ENCODE data around the gene ASXL1.

ASXL1 gene

DNA sequence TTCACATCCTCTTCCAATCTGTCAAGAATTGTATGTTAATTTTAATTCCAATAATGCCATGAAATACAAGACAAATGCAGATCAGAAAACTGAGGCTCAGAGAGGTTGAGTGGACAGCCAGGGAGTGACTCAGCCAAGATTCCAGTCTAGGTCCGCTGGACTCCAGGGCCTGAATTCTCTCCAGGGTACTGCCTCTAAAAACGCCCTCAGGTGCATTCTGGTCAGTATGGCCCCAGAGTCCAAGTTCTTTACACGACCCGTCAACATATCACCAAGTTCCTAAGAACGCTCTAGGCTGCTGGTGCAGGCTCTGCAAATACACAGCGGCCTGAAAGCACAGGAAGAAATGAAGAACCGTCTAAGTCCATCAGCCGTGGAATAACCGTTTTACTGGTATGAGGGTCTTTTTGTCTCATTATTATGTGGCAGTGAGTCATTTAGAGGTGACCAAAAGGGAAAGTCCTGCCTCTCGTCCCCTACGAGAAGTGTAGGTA, 709 bp upstream of the ASXL1 start:
- Histone ChIP-seq H3K27ac (peak overlapping the region; percentile 97 to 100 (median 99)), H4K20me1 (peaks cover 28 to 35% (median 34%) of the 10 kb centered on the region in 11 experiments; a peak in 21 of 22 replicates), H3K36me3 (peaks cover 0 to 19% (median 7%) of the 10 kb centered on the region in 11 experiments; a peak in 7 of 22 replicates), H3K4me2 (peak overlapping the region; percentile 75 to 97 (median 89)), H3K4me3 (peak overlapping the region; percentile 70 to 95 (median 82)), H3K9ac (peak overlapping the region; percentile 96 to 100 (median 99)), H3K4me1 (peaks cover 42 to 55% (median 49%) of the 10 kb centered on the region in 10 experiments), H3K9me3 (replicated peaks in 1 of 11) (no peaks in the 10 kb centered on the region), H3K27me3 (no peaks in the 10 kb centered on the region)
- no peak for TF ChIP-seq Cebpa-rat (IDR thresholded peaks at IDR 0.05)

DNA sequence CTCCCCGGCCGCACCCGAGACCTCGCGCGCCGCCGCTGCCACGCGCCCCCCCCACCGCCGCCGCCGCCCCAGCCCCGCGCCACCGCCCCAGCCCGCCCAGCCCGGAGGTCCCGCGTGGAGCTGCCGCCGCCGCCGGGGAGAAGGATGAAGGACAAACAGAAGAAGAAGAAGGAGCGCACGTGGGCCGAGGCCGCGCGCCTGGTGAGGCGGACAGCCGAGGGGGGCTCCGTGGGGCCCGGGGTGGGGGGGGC, 426 bp downstream of the ASXL1 start:
- peak overlapping the region; percentile 96 to 100 (median 99) for H3K9ac ChIP-seq
- no peaks in the 10 kb centered on the region for H3K9me3 ChIP-seq (replicated peaks in 1 of 11)
- peaks cover 40 to 47% (median 46%) of the 10 kb centered on the region in 11 experiments for H4K20me1 ChIP-seq
- no peaks in the 10 kb centered on the region for H3K27me3 ChIP-seq
- H3K4me2 ChIP-seq, result peak overlapping the region in 1 of 11 experiments; percentile 59; a peak in 1 of 22 replicates
- H3K4me1 ChIP-seq, result peaks cover 50 to 65% (median 60%) of the 10 kb centered on the region in 10 experiments
- H3K4me3 ChIP-seq, result peak overlapping the region; percentile 70 to 95 (median 82)
- TF ChIP-seq Cebpa-rat (IDR thresholded peaks at IDR 0.05), result no peak
- H3K27ac ChIP-seq, result peak overlapping the region; percentile 97 to 100 (median 99)
- H3K36me3 ChIP-seq, result peaks cover 0 to 20% (median 7%) of the 10 kb centered on the region in 11 experiments; a peak in 7 of 22 replicates

DNA sequence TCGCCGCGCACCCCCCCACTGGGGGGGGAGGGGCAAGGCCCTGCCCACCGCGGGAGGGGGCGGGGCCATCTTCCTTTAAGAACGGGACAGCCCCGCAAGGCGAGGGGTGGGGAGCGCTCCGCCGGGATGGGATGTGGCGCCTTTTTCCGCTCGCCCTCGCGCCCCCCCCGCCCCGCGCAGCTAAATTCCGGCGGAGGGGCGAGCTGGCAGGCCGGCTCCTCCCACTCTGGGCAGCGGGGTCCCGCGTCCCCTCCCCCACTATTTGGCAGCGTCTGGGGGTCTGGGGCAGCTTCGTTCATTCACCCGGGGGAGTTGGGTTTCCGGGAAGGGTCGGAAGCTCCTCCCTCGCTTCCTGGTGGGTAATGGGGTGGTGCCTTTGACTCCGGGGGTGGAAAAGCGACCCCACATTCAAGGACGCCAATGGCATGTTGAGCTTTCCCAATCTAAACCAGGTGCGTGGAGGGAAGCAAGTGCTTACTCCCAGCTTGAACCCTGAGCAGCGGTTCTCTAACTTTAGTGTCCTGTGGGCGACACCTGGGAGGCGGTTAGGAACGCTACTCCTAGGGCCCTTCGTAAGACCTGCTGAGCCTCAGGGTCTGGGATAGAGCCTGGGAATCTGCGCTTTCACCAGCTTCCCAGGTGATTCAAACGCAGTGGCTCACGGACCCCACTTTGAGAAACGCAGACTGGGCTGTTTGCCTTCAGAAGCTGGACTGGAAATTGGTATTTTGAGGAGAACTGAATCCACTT, 927 bp downstream of the ASXL1 start:
- Histone ChIP-seq H3K9me3 (replicated peaks in 1 of 11) (no peaks in the 10 kb centered on the region), H3K4me3 (peak overlapping the region; percentile 70 to 95 (median 82)), H3K27me3 (no peaks in the 10 kb centered on the region), H3K4me1 (peaks cover 55 to 70% (median 65%) of the 10 kb centered on the region in 10 experiments), H3K36me3 (peaks cover 0 to 25% (median 7%) of the 10 kb centered on the region in 11 experiments; a peak in 7 of 22 replicates), H4K20me1 (peaks cover 45 to 52% (median 51%) of the 10 kb centered on the region in 11 experiments), H3K4me2 (peak overlapping the region; percentile 85 to 97 (median 91)), H3K27ac (peak overlapping the region; percentile 97 to 100 (median 99)), H3K9ac (peak overlapping the region; percentile 96 to 100 (median 99))
- no peak for TF ChIP-seq Cebpa-rat (IDR thresholded peaks at IDR 0.05)

DNA sequence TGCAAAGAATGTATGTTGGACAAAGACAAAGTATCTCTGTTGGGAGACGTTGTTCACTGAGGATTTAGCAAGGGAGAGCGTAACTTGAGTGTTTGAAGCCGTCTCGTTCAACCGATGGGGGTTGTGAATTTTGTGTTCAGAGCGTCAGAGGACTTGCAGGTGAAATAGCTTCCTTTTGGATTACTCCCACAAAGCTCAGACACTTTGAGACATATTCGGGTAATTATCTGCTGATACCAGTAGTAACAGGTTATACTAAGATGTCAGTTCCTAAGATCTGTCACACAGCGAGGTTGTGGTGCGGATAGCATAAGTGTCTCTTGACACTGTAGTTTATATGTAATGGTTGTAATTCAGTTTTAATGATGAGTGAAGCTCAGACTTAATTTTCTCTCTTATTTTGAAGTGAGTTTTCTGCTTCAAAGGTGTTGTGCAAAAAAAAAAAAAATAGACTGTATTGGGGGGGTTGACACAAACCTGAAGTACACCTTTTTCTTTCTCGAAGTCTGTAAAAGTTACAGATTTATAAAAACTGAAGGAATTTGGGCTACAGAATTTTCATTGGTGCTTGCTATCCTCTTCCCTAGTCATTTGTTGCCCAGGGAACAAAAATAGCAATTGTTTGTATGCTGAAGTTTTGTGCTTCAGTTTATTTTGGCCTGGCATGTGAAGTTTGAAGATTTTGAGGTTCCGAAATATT, 1.7 kb downstream of the ASXL1 start:
- peaks cover 52 to 59% (median 58%) of the 10 kb centered on the region in 11 experiments for H4K20me1 ChIP-seq
- H3K9ac ChIP-seq, result peak overlapping the region; percentile 96 to 100 (median 99)
- TF ChIP-seq Cebpa-rat (IDR thresholded peaks at IDR 0.05), result no peak
- peak overlapping the region; percentile 97 to 100 (median 99) for H3K27ac ChIP-seq
- H3K9me3 ChIP-seq (replicated peaks in 1 of 11), result no peaks in the 10 kb centered on the region
- peaks cover 60 to 76% (median 72%) of the 10 kb centered on the region in 10 experiments for H3K4me1 ChIP-seq
- H3K36me3 ChIP-seq, result peaks cover 0 to 28% (median 8%) of the 10 kb centered on the region in 11 experiments; a peak in 9 of 22 replicates
- peak overlapping the region; percentile 70 to 95 (median 82) for H3K4me3 ChIP-seq
- no peaks in the 10 kb centered on the region for H3K27me3 ChIP-seq
- H3K4me2 ChIP-seq, result peak overlapping the region; percentile 85 to 97 (median 91)

DNA sequence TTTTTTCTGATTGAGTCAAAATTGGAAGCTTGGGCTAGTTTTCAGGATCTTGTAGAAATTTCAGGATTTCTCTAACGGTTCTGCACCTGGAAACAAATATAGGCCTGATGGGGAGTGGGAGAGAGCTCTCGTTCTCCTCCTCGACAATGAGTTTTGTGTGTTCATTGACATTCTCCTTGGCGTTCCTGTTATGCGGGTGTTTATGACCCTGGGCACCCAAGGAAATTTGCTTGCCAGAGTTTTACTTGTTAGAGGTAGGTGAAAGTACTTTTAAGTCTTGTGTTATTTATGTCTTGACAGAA, 2.2 kb downstream of the ASXL1 start:
- peak overlapping the region in 7 of 11 experiments; percentile 2 to 100 (median 99); a peak in 8 of 22 replicates for H3K27ac ChIP-seq

DNA sequence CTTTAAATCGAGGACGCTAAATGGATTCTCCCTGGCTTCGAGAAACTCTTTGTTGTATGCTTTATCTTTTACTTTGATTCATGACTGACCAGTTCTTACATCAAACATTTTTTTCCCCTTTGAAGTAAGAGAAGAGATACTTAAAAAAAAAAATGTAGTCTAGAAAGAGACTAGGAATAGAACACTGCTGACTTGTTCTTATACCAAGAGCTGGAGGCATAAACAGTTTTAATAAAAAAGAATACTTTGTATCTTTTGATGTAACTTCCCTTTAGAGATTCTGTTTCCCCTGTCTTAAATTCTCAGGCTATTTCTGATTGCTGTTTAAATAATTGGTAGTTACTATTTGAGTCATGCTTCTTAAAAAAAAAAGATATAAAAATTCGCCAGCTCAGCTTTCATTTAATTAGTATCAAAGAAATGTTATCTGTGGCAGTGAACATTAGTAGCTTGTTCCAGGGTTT, 4.8 kb downstream of the ASXL1 start:
- Histone ChIP-seq H3K9ac (peak overlapping the region in 3 of 11 experiments; percentile 8 to 44 (median 40); a peak in 3 of 22 replicates), H3K4me2 (peak overlapping the region; percentile 85 to 97 (median 91)), H3K4me1 (peaks cover 64 to 88% (median 77%) of the 10 kb centered on the region in 10 experiments), H3K27me3 (no peaks in the 10 kb centered on the region), H3K36me3 (peaks cover 7 to 59% (median 30%) of the 10 kb centered on the region in 11 experiments; a peak in 20 of 22 replicates), H4K20me1 (peaks cover 83 to 90% (median 89%) of the 10 kb centered on the region in 11 experiments), H3K4me3 (no peak overlapping the region), H3K9me3 (replicated peaks in 1 of 11) (no peaks in the 10 kb centered on the region), H3K27ac (peak overlapping the region in 4 of 11 experiments; percentile 8 to 29 (median 10); a peak in 2 of 22 replicates)
- no peak for TF ChIP-seq Cebpa-rat (IDR thresholded peaks at IDR 0.05)

More for the DNA sequence above, 2.2 kb downstream of the ASXL1 start:
- H3K9ac ChIP-seq, result peak overlapping the region; percentile 96 to 100 (median 99); a peak in 20 of 22 replicates
- peak overlapping the region; percentile 70 to 95 (median 82); a peak in 19 of 20 replicates for H3K4me3 ChIP-seq
- peaks cover 57 to 64% (median 63%) of the 10 kb centered on the region in 11 experiments for H4K20me1 ChIP-seq
- no peaks in the 10 kb centered on the region for H3K9me3 ChIP-seq (replicated peaks in 1 of 11)
- no peak for TF ChIP-seq Cebpa-rat (IDR thresholded peaks at IDR 0.05)
- no peaks in the 10 kb centered on the region for H3K27me3 ChIP-seq
- peaks cover 62 to 79% (median 75%) of the 10 kb centered on the region in 10 experiments for H3K4me1 ChIP-seq
- H3K4me2 ChIP-seq, result peak overlapping the region; percentile 85 to 97 (median 91)
- H3K36me3 ChIP-seq, result peaks cover 0 to 33% (median 13%) of the 10 kb centered on the region in 11 experiments; a peak in 9 of 22 replicates

DNA sequence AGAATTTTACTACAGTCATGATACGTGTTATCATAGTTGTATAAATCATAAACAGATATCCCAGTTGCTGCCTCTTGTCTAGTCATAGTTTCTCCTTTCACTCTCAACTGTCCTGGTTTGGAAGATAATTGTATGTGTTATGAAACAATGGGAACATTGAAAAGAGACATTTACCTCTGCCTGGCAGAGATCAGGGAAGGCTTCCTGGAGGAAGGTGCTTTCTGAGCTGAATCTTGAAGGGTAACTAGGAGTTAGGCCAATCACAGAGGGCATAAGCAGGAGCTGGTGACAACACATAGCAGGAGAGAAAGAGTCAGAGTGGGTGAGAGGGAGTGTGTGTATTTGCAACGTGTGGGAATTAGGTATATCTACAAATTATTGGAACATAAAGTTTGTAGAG, 5.4 kb downstream of the ASXL1 start:
- peaks cover 88 to 96% (median 95%) of the 10 kb centered on the region in 11 experiments for H4K20me1 ChIP-seq
- peak overlapping the region; percentile 9 to 93 (median 90); a peak in 16 of 22 replicates for H3K4me2 ChIP-seq
- no peak for TF ChIP-seq Cebpa-rat (IDR thresholded peaks at IDR 0.05)
- H3K27me3 ChIP-seq, result no peaks in the 10 kb centered on the region
- peaks cover 7 to 65% (median 33%) of the 10 kb centered on the region in 11 experiments; a peak in 20 of 22 replicates for H3K36me3 ChIP-seq
- no peaks in the 10 kb centered on the region for H3K9me3 ChIP-seq (replicated peaks in 1 of 11)
- no peak overlapping the region for H3K9ac ChIP-seq
- peaks cover 70 to 94% (median 81%) of the 10 kb centered on the region in 10 experiments for H3K4me1 ChIP-seq
- H3K4me3 ChIP-seq, result no peak overlapping the region
- 0 out of 22 replicates have a peak overlapping the region, but pooled peaks of 1 of the 11 experiments have one; percentile 9 for H3K27ac ChIP-seq

DNA sequence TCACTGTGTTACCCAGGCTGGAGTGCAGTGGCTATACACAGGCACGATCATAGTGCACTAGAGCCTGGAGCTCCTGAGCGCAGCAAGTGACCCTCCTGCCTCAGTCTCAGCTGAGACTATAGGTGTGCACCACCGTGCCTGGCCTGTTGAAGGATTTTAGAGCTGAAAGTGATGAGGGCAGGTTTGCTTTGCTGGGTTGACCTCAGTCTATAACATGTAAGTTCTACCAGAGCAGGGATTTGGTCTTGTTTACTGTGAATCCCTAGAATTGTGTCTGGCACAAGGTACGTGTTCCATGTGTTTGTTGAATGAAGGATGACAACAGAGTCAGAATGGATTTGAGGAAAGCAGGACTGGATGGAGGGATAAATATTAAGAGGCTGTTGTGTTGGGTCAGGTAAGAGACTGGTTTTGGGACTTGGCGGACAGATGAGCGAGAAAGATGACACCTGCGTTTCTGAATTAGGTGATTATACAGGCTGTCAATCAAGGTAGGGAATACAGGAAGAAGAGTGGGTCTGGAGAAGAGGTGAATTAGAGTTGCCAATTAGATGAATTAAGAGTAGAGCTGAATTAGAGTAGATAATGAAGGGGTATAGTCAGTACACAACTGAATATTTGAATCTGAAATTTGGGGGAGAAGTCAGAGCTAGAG, 6.5 kb downstream of the ASXL1 start:
- peaks cover 98 to 100% (median 100%) of the 10 kb centered on the region in 11 experiments for H4K20me1 ChIP-seq
- peaks cover 19 to 77% (median 45%) of the 10 kb centered on the region in 11 experiments for H3K36me3 ChIP-seq
- peak overlapping the region in 8 of 11 experiments; percentile 8 to 92 (median 58); a peak in 7 of 22 replicates for H3K4me2 ChIP-seq
- TF ChIP-seq Cebpa-rat (IDR thresholded peaks at IDR 0.05), result no peak
- H3K27me3 ChIP-seq, result no peaks in the 10 kb centered on the region
- H3K4me1 ChIP-seq, result peaks cover 74 to 98% (median 87%) of the 10 kb centered on the region in 10 experiments
- no peak overlapping the region for H3K4me3 ChIP-seq
- no peak overlapping the region for H3K27ac ChIP-seq
- no peaks in the 10 kb centered on the region for H3K9me3 ChIP-seq (replicated peaks in 1 of 11)
- H3K9ac ChIP-seq, result no peak overlapping the region

Data from BLaER1 treated with 17β-estradiol and CSF1 and Interleukin-3, amounts not matched to agents 10 nM and 100 nM (cell line).